Activated T-cell treated with anti-CD3 and anti-CD28 coated beads for 24 hours (primary cell): ENCODE results near the gene ANKRD23.

Experiments used
- DNase-seq: peaks from one replicate; pipeline ENCODE4 v3.0.0-alpha.2; 2020; ENCODE audit warnings: low read depth

ANKRD23 gene

GRCh38 chr2:96877042-96877451 is 33.2 kb upstream of the ANKRD23 start:
- no peak for DNase-seq

GRCh38 chr2:96876269-96877041 is 32.6 kb upstream of the ANKRD23 start:
- no peak for DNase-seq

DNA sequence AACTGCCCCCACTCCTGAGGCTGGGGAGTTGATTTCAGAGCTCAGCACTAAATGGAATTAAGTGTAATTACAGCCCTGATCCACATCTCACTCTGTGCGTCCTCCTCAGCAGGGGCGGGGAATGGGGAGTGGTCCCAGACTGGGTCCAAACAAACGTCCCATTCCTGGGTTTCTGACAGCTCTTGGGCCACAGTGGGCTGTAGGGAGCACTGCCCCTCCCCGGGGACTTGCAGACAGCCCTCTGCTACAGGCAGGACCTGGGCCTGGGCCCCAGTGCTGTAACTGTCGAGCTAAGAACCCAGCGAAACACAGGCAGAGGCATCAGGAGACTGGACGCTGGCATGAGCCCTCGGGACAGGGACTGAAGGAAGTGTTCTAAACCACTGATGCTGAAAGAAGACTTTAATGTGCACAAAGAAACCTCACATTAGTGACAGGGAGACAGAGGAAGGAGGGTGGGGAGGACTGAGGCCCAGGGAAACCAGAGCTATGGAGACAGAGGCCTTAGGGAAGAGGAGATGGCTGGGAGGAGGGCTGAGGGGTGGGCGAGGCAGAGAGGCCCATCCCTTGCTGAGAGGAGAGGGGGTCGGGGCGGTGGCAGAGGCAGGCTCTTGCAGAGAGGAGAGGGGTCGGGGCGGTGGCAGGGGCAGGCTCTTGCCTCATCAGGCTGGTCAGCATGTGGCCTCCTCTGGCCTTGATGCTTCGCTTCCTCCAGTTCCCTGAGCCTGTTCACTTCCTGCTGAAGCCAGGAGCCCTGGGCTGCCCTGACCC is 31.9 kb upstream of the ANKRD23 start:
- DNase-seq: no peak

GRCh38 chr2:96874198-96874831 is 30.5 kb upstream of the ANKRD23 start:
- no peak for DNase-seq

GRCh38 chr2:96873651-96874096 is 29.9 kb upstream of the ANKRD23 start:
- no peak for DNase-seq

GRCh38 chr2:96872591-96873349 is 28.9 kb upstream of the ANKRD23 start:
- DNase-seq: no peak

DNA sequence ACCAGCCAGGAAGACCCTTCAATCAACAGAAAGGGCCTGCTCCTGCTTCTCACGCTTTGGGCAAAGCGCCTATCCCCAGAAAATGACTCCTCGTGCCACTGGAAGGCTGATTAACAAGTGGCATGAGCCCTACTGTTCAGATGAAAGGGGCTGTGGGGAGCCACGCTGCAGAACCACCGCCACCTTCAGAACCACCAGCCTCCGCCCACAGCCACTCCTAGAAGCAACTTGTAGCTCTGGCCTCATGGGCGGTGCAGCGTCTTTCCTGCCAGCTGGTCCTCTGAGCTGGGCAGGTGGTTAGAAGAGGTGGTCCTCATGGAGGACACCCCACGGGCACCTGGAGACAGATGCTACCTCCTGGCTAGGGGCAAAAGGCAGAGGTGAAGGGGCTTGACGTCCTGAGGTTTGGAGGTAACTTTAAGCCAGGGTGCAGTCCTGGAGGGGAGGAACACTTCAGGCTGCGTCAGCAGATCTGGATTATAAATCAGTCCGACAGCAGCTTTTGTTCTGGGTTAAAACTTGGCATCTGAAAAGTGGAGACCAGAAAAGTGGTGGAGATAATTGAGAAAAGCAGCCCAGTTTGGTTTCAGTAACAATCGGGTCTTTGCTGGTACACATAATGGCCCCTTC is 26.9 kb upstream of the ANKRD23 start:
- DNase-seq: no peak

- DNase-seq: no peak
Observed at GRCh38 chr2:96869822-96870625, 26.2 kb upstream of the ANKRD23 start, which contains the start of gene SEMA4C. SEMA4C (minus strand) TSS chr2:96870080; CDS start chr2:96867886, 2,194 bp downstream.

DNA sequence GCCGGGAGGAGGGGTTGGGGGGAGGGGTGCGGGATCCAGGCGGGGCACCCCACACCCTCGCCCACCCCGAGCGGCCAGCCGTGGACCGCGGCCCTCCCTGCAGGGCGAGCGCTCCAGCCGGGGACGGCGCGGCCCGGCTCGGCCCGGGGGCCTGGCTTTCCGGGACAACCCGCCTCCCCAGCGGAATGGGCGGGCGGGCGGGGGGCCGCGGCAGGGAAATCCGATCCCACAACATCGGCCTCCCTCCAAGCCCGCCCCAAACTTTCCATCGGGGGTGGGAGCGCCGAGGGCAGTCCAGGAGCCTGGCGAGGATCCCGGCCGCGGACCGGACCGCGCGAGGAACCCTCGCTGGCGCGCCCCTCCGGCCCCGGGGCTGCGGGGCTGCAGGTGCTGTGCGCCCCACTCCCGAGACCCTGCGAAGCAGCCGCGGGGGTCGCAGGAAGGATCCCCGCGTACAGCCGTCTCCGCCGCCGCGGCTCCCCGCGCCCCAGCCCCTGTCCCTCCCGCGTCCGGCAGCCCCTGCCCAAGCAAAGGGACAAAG is 25.5 kb upstream of the ANKRD23 start:
- DNase-seq: no peak

GRCh38 chr2:96868555-96869280 is 24.9 kb upstream of the ANKRD23 start:
- DNase-seq: no peak

- DNase-seq: no peak
Observed at GRCh38 chr2:96867756-96868554, 24.1 kb upstream of the ANKRD23 start.

GRCh38 chr2:96866986-96867755 is 23.4 kb upstream of the ANKRD23 start:
- DNase-seq: no peak

GRCh38 chr2:96866586-96866985 is 22.8 kb upstream of the ANKRD23 start:
- DNase-seq: no peak

DNA sequence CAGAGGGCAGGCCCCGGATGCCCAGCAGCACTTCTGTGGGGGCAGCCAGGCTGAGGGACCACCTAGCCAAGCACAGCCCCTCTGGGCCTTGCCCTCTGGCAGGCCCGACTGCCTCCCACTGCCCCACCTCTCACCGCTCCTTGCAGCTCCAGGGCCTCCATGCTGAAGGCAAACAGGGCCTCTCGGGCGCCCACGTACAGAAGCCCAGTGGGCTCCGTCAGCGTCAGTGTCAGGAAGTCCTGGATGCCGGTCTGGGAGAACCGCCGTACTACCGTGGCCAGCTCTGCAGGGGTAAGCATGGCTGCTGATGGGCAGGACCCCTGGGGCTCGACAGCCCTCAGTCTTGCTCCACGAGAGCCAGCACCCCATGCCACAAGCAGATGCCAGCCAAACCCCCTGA is 22.3 kb upstream of the ANKRD23 start:
- no peak for DNase-seq

DNA sequence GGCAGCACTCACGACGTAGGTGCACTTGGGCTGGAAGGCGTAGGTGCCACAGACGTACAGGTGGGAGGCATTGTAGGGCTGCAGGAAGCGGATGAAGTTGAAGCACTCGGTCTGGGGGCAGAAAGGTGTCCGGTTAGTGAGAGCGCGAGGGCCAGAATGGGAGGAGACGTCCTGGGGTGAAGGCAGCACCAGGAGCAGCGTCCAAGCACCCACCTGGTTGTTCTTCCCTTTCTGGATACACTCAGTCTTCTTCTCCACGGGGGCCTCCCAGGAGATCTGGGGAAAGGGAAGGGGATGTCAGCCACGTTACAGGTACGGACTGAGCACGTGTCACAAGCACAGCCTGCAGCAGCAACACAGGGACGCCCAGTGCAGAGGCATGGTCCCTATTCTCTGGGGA is 21.8 kb upstream of the ANKRD23 start:
- DNase-seq: no peak

DNA sequence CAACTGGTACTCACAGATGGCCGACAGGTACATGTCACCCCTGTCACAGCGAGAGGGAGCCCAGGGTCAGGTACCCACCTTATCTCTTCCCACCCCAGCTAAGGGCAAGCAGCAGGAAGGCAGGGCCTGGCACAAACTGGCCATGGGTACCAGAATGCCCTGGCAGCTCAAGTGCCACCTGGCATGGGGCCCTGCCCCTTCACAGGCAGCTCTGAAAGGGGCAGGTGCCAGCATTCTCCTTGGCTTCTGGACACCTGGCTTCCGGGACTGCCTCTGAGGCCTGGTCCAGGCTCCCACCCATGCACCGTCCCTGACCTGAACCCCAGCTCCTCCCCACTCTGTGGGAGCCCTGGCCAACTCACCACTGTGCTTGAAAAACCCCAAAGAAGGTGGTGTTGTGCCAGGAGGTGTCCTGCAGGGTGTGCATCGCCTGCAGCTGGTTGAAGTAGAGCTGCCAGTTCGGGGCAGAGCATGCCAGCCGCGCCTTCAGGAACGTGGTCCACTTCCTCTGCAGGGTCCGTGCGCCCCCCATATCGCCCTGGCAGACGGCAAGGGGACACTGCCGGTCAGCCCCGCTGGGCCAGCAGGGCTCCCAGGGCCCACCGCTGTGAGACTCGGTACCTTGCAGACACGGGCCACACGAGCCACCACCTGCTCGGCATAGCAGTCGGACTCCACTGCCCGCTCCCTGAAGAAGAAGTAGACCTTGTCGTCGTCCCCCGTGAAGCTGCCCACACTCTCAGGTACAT is 20.7 kb upstream of the ANKRD23 start:
- no peak for DNase-seq

- no peak for DNase-seq
Observed at GRCh38 chr2:96863575-96864342, 19.9 kb upstream of the ANKRD23 start.
